HG02588 (cell line): ENCODE results near the gene APP.
"Not testable (repeated sequence)": the region's sequence is repeated elsewhere in the genome, so short reads cannot be mapped to it uniquely, and the experiment has no call there.

Experiments
- ATAC-seq: cut with Tn5 transposase; IDR thresholded peaks from one replicate; pipeline ENCODE4 v1.9.1; 2021; ENCODE audit warnings: mild to moderate bottlenecking, moderate library complexity; ENCODE audit not compliant: unreplicated experiment

The APP gene

GRCh38 chr21:26025536-26026512, 144.7 kb downstream of the APP start:
- no peak for ATAC-seq

DNA sequence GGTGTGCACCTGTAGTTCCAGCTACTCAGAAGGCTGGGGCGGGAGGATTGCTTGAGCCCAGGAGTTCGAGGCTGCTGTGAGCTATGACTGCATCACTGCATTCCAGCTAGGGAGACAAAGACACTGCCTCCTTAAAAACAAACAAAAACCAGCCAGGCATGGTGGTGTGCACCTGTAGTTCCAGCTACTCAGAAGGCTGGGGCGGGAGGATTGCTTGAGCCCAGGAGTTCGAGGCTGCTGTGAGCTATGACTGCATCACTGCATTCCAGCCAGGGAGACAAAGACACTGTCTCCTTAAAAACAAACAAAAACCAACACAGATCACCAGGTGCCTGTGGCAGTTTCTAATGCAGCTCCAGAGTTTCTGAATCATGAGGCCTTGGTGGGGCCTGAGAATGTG, 147.2 kb downstream of the APP start:
- not testable (repeated sequence) for ATAC-seq

- not testable (repeated sequence) for ATAC-seq
Measured at GRCh38 chr21:26022598-26023337, 147.8 kb downstream of the APP start.

DNA sequence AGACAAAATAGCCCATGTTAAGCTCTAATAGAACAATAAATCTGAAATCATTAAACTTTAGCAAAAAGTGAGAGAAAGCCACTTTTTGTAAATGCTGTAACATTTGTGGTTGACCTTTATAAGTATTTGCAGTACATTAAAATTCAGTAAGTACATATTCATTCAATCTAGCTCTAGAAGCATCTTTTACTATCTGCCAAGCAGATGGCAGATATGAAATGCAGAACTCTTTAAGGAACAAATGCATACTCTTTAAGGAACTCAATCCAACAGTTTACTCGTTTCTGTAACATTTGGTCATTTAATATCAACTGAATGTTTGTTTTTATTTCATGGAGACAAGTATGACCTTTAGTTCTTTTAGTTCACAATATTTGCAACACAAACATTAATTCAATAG, 150.1 kb downstream of the APP start:
- no peak for ATAC-seq

GRCh38 chr21:26020081-26020480, 150.5 kb downstream of the APP start:
- no peak for ATAC-seq

- no peak for ATAC-seq
Measured at GRCh38 chr21:26019236-26019635, 151.3 kb downstream of the APP start.

GRCh38 chr21:26013970-26014369, 156.6 kb downstream of the APP start:
- ATAC-seq, result no peak

GRCh38 chr21:26012482-26012881, 158.1 kb downstream of the APP start:
- ATAC-seq, result not testable (repeated sequence)

GRCh38 chr21:26011292-26011940, 159.2 kb downstream of the APP start:
- no peak for ATAC-seq

DNA sequence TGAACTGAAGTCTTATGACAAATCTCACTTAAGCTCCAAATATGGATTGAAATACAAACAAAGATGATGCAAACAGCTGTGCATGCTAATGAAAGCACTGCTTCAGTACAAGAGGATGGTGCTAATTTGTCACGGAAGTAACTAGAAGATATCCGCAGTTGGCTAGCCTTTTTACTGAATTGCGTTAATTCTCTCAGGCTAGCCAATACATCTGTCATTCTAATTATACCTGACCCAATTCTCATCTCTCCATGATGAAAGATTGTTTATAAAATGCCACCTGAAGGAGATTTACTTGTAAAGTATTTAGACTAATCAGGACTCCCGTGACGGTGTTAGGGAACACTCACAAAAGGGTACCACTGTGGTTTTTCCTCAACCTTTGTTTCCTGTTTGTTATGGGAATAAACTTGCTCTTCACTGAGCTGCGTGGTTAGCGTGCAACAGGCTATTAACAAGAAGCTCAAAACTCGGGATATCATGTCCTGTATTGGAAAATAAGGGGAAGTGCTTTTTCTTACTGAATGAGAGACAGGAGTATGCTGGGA, 162.5 kb downstream of the APP start:
- ATAC-seq, result no peak

- no peak for ATAC-seq
Measured at GRCh38 chr21:26005464-26005863, 165.1 kb downstream of the APP start.

GRCh38 chr21:26003404-26003803, 167.2 kb downstream of the APP start:
- no peak for ATAC-seq

- no peak for ATAC-seq
Measured at GRCh38 chr21:26001356-26001755, 169.2 kb downstream of the APP start.

GRCh38 chr21:25999921-26000582, 170.5 kb downstream of the APP start:
- ATAC-seq, result no peak

DNA sequence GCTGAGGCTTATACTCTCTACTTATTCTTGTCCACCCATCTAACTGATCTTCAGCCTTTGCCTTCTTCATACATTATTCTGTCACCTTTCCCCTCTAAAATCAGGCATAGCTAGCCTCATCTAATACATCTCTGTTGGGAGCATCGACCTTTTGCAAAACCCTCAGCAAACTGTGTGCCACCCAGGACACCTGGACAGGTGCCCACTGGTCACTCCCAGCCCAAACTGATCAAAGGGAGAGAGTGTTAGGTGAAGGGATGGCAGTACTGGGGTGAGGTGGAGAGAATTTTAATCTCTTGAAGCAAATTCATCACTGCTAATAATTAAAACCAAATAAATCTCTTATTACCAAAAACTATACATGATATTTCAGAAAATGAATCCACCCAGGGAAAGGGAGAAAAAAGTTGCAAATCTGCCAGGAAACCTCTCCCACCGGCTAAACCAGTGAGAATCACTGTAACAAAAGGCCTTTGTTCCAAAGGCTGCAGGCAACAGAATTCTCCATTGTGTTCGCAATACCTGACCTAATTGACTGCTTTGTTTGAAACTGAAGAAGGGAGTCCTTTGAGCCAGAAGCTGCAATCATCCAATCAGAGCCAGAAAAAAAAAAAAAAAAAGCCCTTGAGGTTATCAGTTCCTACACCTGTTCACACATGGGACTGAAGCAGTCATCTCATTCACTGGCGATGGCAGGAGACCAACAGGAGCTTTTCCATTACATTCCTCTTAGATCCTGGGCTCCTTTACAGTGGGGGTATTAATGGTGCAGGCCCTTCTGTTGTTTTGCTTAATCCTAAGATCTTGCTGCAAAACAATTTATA, 172.6 kb downstream of the APP start:
- ATAC-seq, result no peak

DNA sequence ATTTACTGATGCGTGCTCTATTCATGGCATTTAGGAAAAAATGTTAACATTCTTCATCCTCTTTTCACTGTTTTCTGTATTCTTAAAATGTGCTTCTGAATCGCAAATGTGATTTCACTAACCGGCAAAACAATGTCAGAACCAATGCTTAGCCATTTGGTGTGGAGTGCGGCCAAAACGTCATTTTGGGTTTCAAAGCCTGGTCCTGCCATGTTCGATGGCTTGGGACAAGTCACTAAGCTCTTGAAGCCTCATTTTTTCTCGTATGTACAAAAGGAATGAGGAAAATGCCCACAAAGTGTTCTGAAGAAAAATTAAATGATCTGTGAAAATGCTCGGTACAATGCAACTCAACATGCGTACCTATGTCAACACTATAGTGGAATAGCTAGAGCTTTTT, 175.3 kb downstream of the APP start:
- no peak for ATAC-seq

DNA sequence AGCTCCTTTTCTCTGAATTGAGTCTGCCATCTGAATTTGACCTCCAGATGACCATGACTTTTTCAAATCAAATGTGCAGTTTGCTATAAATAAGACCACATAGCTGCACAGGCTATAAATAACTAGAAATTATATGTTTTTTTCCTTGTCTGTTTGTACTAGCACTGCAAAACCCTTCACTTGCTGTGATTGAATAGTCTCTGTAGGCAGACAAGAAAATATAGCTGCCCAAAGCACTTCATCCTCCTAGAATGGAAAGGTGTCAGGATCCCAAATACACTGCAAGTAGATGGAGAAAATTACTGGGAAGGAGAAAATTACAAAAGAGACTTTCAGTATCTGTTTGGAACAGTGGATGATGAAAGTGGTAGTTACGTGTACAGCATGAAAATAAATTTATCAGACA, 175.8 kb downstream of the APP start:
- ATAC-seq, result no peak

GRCh38 chr21:25988738-25989137, 181.8 kb downstream of the APP start:
- no peak for ATAC-seq

GRCh38 chr21:25987531-25987930, 183.0 kb downstream of the APP start:
- no peak for ATAC-seq

DNA sequence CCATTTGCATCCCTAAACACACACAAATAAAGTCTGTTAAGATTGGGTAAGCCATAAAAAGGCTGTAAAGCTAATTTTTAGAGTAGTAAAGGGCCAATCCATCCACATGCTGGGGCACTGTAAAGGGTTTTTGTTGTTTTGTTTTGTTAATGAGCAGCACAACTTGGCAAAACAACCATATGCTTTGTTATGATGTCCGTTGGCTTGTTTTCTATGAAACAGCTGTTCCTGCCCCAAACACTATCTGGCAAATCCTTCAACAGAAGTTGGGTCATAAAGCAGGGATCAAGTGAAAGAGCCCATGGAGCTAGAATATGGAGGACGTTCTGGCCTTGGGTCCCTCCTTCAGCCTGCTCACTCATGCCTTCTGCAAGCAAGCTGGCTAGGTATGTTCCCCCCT, 183.6 kb downstream of the APP start:
- no peak for ATAC-seq
